ENCODE results near the gene ICE2. TPM values are rescaled to one million over a fixed set of nuclear protein-coding genes. Genes with fewer than 3 reads are reported as not detected.

ICE2 gene
- total and polyA plus RNA-seq, 2 of the 8 experiments (the other 6 are each of a cell fraction or from before 2014, with no cell fraction given): 40.0 to 87.3 TPM

DNA sequence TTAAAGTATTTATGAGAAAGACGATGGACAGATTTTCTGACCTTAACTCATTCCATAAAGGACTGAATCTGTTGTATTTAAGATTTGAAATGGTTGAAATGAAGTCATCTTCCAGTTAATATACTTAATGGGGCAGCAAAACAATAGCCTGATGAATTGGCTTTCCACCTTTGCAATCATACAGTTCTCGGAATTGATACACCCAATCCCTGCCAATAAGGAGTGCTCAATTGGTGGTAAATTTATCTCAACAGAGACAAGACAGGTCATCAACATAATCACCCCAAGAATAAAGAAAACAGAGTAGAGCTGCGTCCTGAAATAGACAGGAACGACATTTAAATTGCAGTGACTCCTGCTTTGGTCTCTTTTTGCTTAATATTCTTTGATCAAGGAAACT lies 92.3 kb downstream of the ICE2 start:
- H4K20me1 ChIP-seq (replicated peaks in 1 of 2; ENCODE audit: control insufficient read depth in 1 of 2, insufficient read depth in 2 of 2, low read length in 2 of 2): peaks cover 0 to 6% of the 10 kb centered on the region in 2 experiments
- H3K36me3 ChIP-seq (ENCODE audit: control insufficient read depth in 2 of 4, insufficient read depth in 4 of 4, low read length in 3 of 4): peaks cover 0 to 11% (median 0%) of the 10 kb centered on the region in 4 experiments; a peak in 2 of 8 replicates
- no peak for FAIRE-seq
- H3K79me2 ChIP-seq (ENCODE audit: control insufficient read depth in 1 of 2, insufficient read depth in 2 of 2, low read length in 2 of 2): peaks cover 0 to 32% of the 10 kb centered on the region in 2 experiments; a peak in 2 of 4 replicates
- no peak overlapping the region for H2AFZ ChIP-seq (ENCODE audit: low read length)
- no peak overlapping the region for H4K8ac ChIP-seq (ENCODE audit: extremely low read depth, insufficient read depth, low read length)
- CTCF ChIA-PET (ENCODE audit: partially characterized antibody): interaction anchor here (2.0 kb wide), 1 partner anchor 27 kb away, joined by 5 read pairs; no protein-coding TSS in a partner anchor
- H2BK120ac ChIP-seq (replicated peaks; ENCODE audit: low read depth, low read length): no peak overlapping the region
- DNase-seq (ENCODE audit: low read depth in 1 of 2, low spot score in 2 of 2): no peak
- no peaks in the 10 kb centered on the region for H3K9me3 ChIP-seq (ENCODE audit: insufficient read depth in 2 of 2, low read depth in 1 of 2, low read length in 1 of 2)
- 87% methylated on average over 4 of the region's 4 CpGs; no CpG with 5 or more reads in 1 of the 2 experiments for WGBS, 2 experiments (ENCODE audit: extremely low coverage in 1 of 2, insufficient coverage in 1 of 2, insufficient read length in 1 of 2, insufficient replicate concordance in 2 of 2, low coverage in 1 of 2, low lambda C conversion rate in 2 of 2, missing lambda C conversion rate in 1 of 2)
- H3K4ac ChIP-seq (replicated peaks; ENCODE audit: insufficient read length, low read depth, low read length): no peak overlapping the region
- no peak overlapping the region for H4K91ac ChIP-seq (replicated peaks; ENCODE audit: insufficient read length, low read length)
- POLR2A ChIA-PET (ENCODE audit: partially characterized antibody): interaction anchor here (0.9 kb wide), 1 partner anchor 12 kb away, joined by 3 read pairs; no protein-coding TSS in a partner anchor
- H3K27me3 ChIP-seq (replicated peaks in 1 of 4; ENCODE audit: control insufficient read depth in 3 of 4, extremely low read depth in 1 of 4, insufficient read depth in 3 of 4, low read length in 3 of 4): no peaks in the 10 kb centered on the region
- H3K56ac ChIP-seq (replicated peaks; ENCODE audit: insufficient read length, low read depth, low read length): no peak overlapping the region
- no peak overlapping the region for H2BK20ac ChIP-seq (ENCODE audit: low read length)
- no peak overlapping the region for H3K9ac ChIP-seq (replicated peaks in 1 of 4; ENCODE audit: extremely low read depth in 1 of 4, low read depth in 3 of 4, low read length in 3 of 4)
- peaks cover 3 to 12% (median 8%) of the 10 kb centered on the region in 4 experiments; a peak in 6 of 7 replicates for H3K4me1 ChIP-seq (replicated peaks in 1 of 4; ENCODE audit: control insufficient read depth in 3 of 4, insufficient read depth in 4 of 4, low read length in 3 of 4)
- no peak overlapping the region for H3K14ac ChIP-seq (ENCODE audit: insufficient read length)
- H3K4me2 ChIP-seq (ENCODE audit: insufficient read depth in 1 of 2, low read depth in 2 of 2, low read length in 2 of 2): no peak overlapping the region
- no peak overlapping the region for H2AK5ac ChIP-seq (ENCODE audit: low read depth, low read length)
- H3K18ac ChIP-seq (ENCODE audit: extremely low read depth, low read length): no peak overlapping the region
- 0 out of 2 replicates have a peak, but pooled peaks cover 3% of the 10 kb centered on the region for H3K79me1 ChIP-seq (ENCODE audit: low read depth, low read length)
- H2BK5ac ChIP-seq (ENCODE audit: low read depth, low read length): no peak overlapping the region
- H3K4me3 ChIP-seq (ENCODE audit: extremely low read depth in 1 of 4, insufficient read depth in 2 of 4, low read depth in 3 of 4, low read length in 4 of 4): no peak overlapping the region
- H3K27ac ChIP-seq (ENCODE audit: low read depth, low read length): no peak overlapping the region
- no peaks in the 10 kb centered on the region for H3K23me2 ChIP-seq (ENCODE audit: low read depth, low read length)
- no peak overlapping the region for H2BK15ac ChIP-seq (ENCODE audit: low read length)
- no peak overlapping the region for H3K23ac ChIP-seq (ENCODE audit: insufficient read length)
- no peak for TF ChIP-seq EP300 (IDR thresholded peaks at IDR 0.05; ENCODE audit: borderline replicate concordance in 1 of 2, low read depth in 2 of 2, low read length in 2 of 2)
- TF ChIP-seq, protein P1, sequence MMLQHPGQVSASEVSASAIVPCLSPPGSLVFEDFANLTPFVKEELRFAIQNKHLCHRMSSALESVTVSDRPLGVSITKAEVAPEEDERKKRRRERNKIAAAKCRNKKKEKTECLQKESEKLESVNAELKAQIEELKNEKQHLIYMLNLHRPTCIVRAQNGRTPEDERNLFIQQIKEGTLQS (IDR thresholded peaks at IDR 0.05; ENCODE audit: insufficient read depth, low read depth, low read length): no peak
- TF ChIP-seq EGR1 (IDR thresholded peaks at IDR 0.05; ENCODE audit: borderline replicate concordance, low read depth, low read length): no peak
- TF ChIP-seq HDAC2 (IDR thresholded peaks at IDR 0.05; ENCODE audit: borderline replicate concordance in 1 of 2, low read depth in 2 of 2, low read length in 2 of 2): no peak
- TF ChIP-seq RBBP5 (IDR thresholded peaks at IDR 0.05; ENCODE audit: borderline replicate concordance, low read depth, low read length): no peak
- no peak for TF ChIP-seq TAF7 (optimal IDR thresholded peaks at IDR 0.05; ENCODE audit: borderline replicate concordance, low read depth, low read length)
- TF ChIP-seq CHD2 (IDR thresholded peaks at IDR 0.05; ENCODE audit: low read length): no peak
- no peak for TF ChIP-seq SP2 (IDR thresholded peaks at IDR 0.05; ENCODE audit: low read length)
- no peak overlapping the region for H2BK12ac ChIP-seq (ENCODE audit: low read depth, low read length)
- H4K5ac ChIP-seq (ENCODE audit: insufficient read length, low read depth, low read length): no peak overlapping the region

Data from H1 (cell line).